ENCODE measurements around the gene TSHR.
A peak's percentile ranks its signal among the peaks of the same experiment; 100 is the strongest.

TSHR gene

GRCh38 chr14:81169267-81169666 lies 213.8 kb downstream of the TSHR start:
- H3K27ac ChIP-seq, result no peak overlapping the region
- H3K9me3 ChIP-seq (ENCODE audit: low read depth, low read length), result no peaks in the 10 kb centered on the region
- H3K9ac ChIP-seq (ENCODE audit: insufficient read length), result peak overlapping the region; percentile 87
- TF ChIP-seq EZH2 (IDR thresholded peaks at IDR 0.05) (no peak), POLR2AphosphoS5 (IDR thresholded peaks at IDR 0.05; ENCODE audit: borderline replicate concordance, low read depth, low read length) (no peak), FOXP2 (optimal IDR thresholded peaks at IDR 0.05; ENCODE audit: control extremely low read depth, extremely low read length, insufficient read depth) (no peak)
- no peak for DNase-seq (ENCODE audit: low read depth, low spot score)
- H3K4me3 ChIP-seq, result peak overlapping the region; percentile 83
- no peaks in the 10 kb centered on the region for H3K36me3 ChIP-seq (ENCODE audit: insufficient read depth, low read length)

GRCh38 chr14:81169711-81170103 lies 214.3 kb downstream of the TSHR start:
- Histone ChIP-seq H3K27ac (no peak overlapping the region), H3K9me3 (ENCODE audit: low read depth, low read length) (no peaks in the 10 kb centered on the region), H3K4me3 (peak overlapping the region; percentile 83), H3K36me3 (ENCODE audit: insufficient read depth, low read length) (no peaks in the 10 kb centered on the region), H3K9ac (ENCODE audit: insufficient read length) (peak overlapping the region; percentile 87)
- no peak for DNase-seq (ENCODE audit: low read depth, low spot score)
- TF ChIP-seq POLR2AphosphoS5 (IDR thresholded peaks at IDR 0.05; ENCODE audit: borderline replicate concordance, low read depth, low read length) (no peak), EZH2 (IDR thresholded peaks at IDR 0.05) (no peak), FOXP2 (optimal IDR thresholded peaks at IDR 0.05; ENCODE audit: control extremely low read depth, extremely low read length, insufficient read depth) (no peak)

- TF ChIP-seq POLR2AphosphoS5 (IDR thresholded peaks at IDR 0.05; ENCODE audit: borderline replicate concordance, low read depth, low read length) (peak; percentile 94), FOXP2 (optimal IDR thresholded peaks at IDR 0.05; ENCODE audit: control extremely low read depth, extremely low read length, insufficient read depth) (no peak), EZH2 (IDR thresholded peaks at IDR 0.05) (no peak)
- Histone ChIP-seq H3K27ac (peak overlapping the region; percentile 84), H3K4me3 (peak overlapping the region; percentile 83), H3K36me3 (ENCODE audit: insufficient read depth, low read length) (no peaks in the 10 kb centered on the region), H3K9ac (ENCODE audit: insufficient read length) (peak overlapping the region; percentile 87), H3K9me3 (ENCODE audit: low read depth, low read length) (no peaks in the 10 kb centered on the region)
- peak; percentile 66 for DNase-seq (ENCODE audit: low read depth, low spot score)
These were observed 214.8 kb downstream of the TSHR start for GRCh38 chr14:81170104-81170828.

- no peak overlapping the region; the same call in 1 of the 2 replicates for H3K27ac ChIP-seq
- H3K4me3 ChIP-seq, result peak overlapping the region; percentile 83
- H3K36me3 ChIP-seq (ENCODE audit: insufficient read depth, low read length), result no peaks in the 10 kb centered on the region
- peak overlapping the region; percentile 87 for H3K9ac ChIP-seq (ENCODE audit: insufficient read length)
- no peaks in the 10 kb centered on the region for H3K9me3 ChIP-seq (ENCODE audit: low read depth, low read length)
- DNase-seq (ENCODE audit: low read depth, low spot score), result no peak
- no peak for TF ChIP-seq EZH2 (IDR thresholded peaks at IDR 0.05)
- TF ChIP-seq FOXP2 (optimal IDR thresholded peaks at IDR 0.05; ENCODE audit: control extremely low read depth, extremely low read length, insufficient read depth), result no peak
These were observed 215.4 kb downstream of the TSHR start for GRCh38 chr14:81170829-81171195.

GRCh38 chr14:81172353-81172752 lies 216.9 kb downstream of the TSHR start:
- TF ChIP-seq FOXP2 (optimal IDR thresholded peaks at IDR 0.05; ENCODE audit: control extremely low read depth, extremely low read length, insufficient read depth) (no peak), EZH2 (IDR thresholded peaks at IDR 0.05) (no peak), POLR2AphosphoS5 (IDR thresholded peaks at IDR 0.05; ENCODE audit: borderline replicate concordance, low read depth, low read length) (no peak)
- H3K4me3 ChIP-seq, result no peak overlapping the region
- no peaks in the 10 kb centered on the region for H3K36me3 ChIP-seq (ENCODE audit: insufficient read depth, low read length)
- H3K27ac ChIP-seq, result no peak overlapping the region
- no peak for DNase-seq (ENCODE audit: low read depth, low spot score)
- H3K9me3 ChIP-seq (ENCODE audit: low read depth, low read length), result no peaks in the 10 kb centered on the region
- H3K9ac ChIP-seq (ENCODE audit: insufficient read length), result no peak overlapping the region

DNA sequence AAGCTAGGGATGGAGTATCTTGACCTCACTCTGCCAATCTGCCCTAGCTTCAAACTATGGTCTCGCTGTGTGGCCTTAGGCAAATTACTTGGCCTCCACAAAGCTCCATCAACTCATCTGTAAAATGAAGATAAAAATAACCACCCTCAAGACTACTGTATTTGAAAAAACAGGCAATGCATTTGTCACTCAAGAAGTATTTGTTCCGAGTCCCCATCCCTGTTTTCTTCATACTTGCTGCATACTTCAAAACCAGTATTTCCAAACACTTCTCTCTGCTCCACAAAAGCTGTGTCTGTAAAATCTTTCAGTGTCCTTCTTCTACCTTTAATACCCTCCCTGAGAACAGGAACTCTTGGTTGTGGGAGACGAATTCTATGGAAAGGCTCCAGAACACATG lies 217.5 kb downstream of the TSHR start:
- H3K36me3 ChIP-seq (ENCODE audit: insufficient read depth, low read length), result no peaks in the 10 kb centered on the region
- TF ChIP-seq FOXP2 (optimal IDR thresholded peaks at IDR 0.05; ENCODE audit: control extremely low read depth, extremely low read length, insufficient read depth) (no peak), EZH2 (IDR thresholded peaks at IDR 0.05) (no peak), POLR2AphosphoS5 (IDR thresholded peaks at IDR 0.05; ENCODE audit: borderline replicate concordance, low read depth, low read length) (no peak)
- no peaks in the 10 kb centered on the region for H3K9me3 ChIP-seq (ENCODE audit: low read depth, low read length)
- H3K4me3 ChIP-seq, result no peak overlapping the region
- no peak for DNase-seq (ENCODE audit: low read depth, low spot score)
- no peak overlapping the region for H3K27ac ChIP-seq
- no peak overlapping the region for H3K9ac ChIP-seq (ENCODE audit: insufficient read length)

DNA sequence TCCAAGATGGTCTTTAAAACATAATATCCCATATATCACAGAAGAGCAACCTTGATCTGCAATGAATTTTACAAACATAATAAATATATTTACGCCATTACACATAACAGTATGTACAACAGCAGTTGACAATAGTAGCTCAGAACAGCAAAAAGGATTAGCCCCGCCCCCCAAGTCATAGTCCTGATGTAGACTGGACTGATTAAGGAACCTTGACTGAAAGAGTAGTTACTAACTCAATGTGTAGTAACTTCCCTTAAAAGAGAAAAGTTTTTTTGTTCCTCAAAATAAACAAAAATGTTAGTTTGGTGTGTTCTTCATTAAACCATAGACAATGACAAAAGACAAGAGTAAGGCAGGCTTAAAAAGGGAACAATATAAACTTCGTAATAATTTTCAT lies 220.8 kb downstream of the TSHR start:
- H3K36me3 ChIP-seq (ENCODE audit: insufficient read depth, low read length), result peaks cover 3% of the 10 kb centered on the region; the same call in 1 of the 2 replicates
- TF ChIP-seq FOXP2 (optimal IDR thresholded peaks at IDR 0.05; ENCODE audit: control extremely low read depth, extremely low read length, insufficient read depth) (no peak), EZH2 (IDR thresholded peaks at IDR 0.05) (no peak), POLR2AphosphoS5 (IDR thresholded peaks at IDR 0.05; ENCODE audit: borderline replicate concordance, low read depth, low read length) (no peak)
- DNase-seq (ENCODE audit: low read depth, low spot score), result no peak
- no peak overlapping the region for H3K9ac ChIP-seq (ENCODE audit: insufficient read length)
- no peak overlapping the region for H3K4me3 ChIP-seq
- H3K27ac ChIP-seq, result no peak overlapping the region
- no peaks in the 10 kb centered on the region for H3K9me3 ChIP-seq (ENCODE audit: low read depth, low read length)

- Histone ChIP-seq H3K27ac (no peak overlapping the region), H3K9me3 (ENCODE audit: low read depth, low read length) (no peaks in the 10 kb centered on the region), H3K4me3 (no peak overlapping the region), H3K36me3 (ENCODE audit: insufficient read depth, low read length) (peaks cover 3% of the 10 kb centered on the region; the same call in 1 of the 2 replicates), H3K9ac (ENCODE audit: insufficient read length) (no peak overlapping the region)
- no peak for DNase-seq (ENCODE audit: low read depth, low spot score)
- no peak for TF ChIP-seq POLR2AphosphoS5 (IDR thresholded peaks at IDR 0.05; ENCODE audit: borderline replicate concordance, low read depth, low read length)
- TF ChIP-seq EZH2 (IDR thresholded peaks at IDR 0.05), result no peak
- no peak for TF ChIP-seq FOXP2 (optimal IDR thresholded peaks at IDR 0.05; ENCODE audit: control extremely low read depth, extremely low read length, insufficient read depth)
These were observed 221.8 kb downstream of the TSHR start for GRCh38 chr14:81177225-81177624.

GRCh38 chr14:81178063-81178462 lies 222.6 kb downstream of the TSHR start:
- Histone ChIP-seq H3K36me3 (ENCODE audit: insufficient read depth, low read length) (peaks cover 3% of the 10 kb centered on the region; the same call in 1 of the 2 replicates), H3K9me3 (ENCODE audit: low read depth, low read length) (no peaks in the 10 kb centered on the region), H3K9ac (ENCODE audit: insufficient read length) (no peak overlapping the region), H3K27ac (no peak overlapping the region), H3K4me3 (no peak overlapping the region)
- TF ChIP-seq EZH2 (IDR thresholded peaks at IDR 0.05) (no peak), FOXP2 (optimal IDR thresholded peaks at IDR 0.05; ENCODE audit: control extremely low read depth, extremely low read length, insufficient read depth) (no peak), POLR2AphosphoS5 (IDR thresholded peaks at IDR 0.05; ENCODE audit: borderline replicate concordance, low read depth, low read length) (no peak)
- no peak for DNase-seq (ENCODE audit: low read depth, low spot score)

Measured in SK-N-MC (cell line).